Uterus (tissue), 2 donors: Measurements from ENCODE around the gene EXOC2.

Experiments
- CTCF ChIP-seq, 4 experiments: fragments of 200-600 bp in 2 of 4; fragments of 450-650 bp in 2 of 4; sonication (generic) in 2 of 4; IDR thresholded peaks; one replicate each; pipeline ENCODE4 v1.5.1; 2016 to 2019; ENCODE audit warnings: antibody characterized with exemption in 4 of 4, mild to moderate bottlenecking in 2 of 4, moderate library complexity in 1 of 4
- POLR2A ChIP-seq, 2 donors: fragments of 450-650 bp; IDR thresholded peaks; one replicate each; pipeline ENCODE4 v1.6.1; 2016; ENCODE audit warnings: antibody characterized with exemption in 2 of 2, mild to moderate bottlenecking in 1 of 2, moderate library complexity in 1 of 2

DNA sequence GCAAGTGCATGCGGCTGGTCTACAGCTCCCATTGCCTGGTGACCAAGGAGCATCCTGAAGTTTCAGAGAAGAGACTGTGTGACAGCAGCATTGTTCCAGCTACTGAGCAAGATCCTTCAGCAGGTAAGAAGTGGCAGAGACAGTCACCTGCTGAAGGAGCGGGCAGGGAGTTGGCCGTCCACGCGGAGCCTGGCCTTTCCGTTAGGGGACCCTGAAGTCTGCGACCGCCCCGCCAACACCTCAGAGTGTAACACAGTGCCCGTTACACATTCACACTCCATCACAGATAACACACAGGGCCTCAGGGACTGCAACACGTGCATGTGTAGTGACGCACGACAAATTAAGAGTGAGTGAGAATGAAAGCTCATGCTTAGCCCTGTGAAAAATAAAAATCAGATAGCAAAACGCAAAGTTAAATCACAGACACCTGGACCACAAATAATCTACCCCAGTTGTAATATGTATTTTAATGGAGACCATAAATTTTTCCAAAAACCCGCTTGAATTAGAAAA is 207.2 kb downstream of the EXOC2 start:
- TF ChIP-seq CTCF (IDR thresholded peaks at IDR 0.05), result no peak
- no peak for TF ChIP-seq POLR2A (IDR thresholded peaks at IDR 0.05)
